SJSA1 (cell line): ENCODE data around the gene GJA1. TPM values are rescaled to one million over a fixed set of nuclear protein-coding genes. Genes with fewer than 3 reads are reported as not detected.
"Not testable (repeated sequence)": the region's sequence is repeated elsewhere in the genome, so short reads cannot be mapped to it uniquely, and the experiment has no call there.

ENCODE experiments used
- DNase-seq, 2 experiments: peaks; one replicate each; pipeline ENCODE4 v3.0.0-alpha.2; 2015 to 2020; ENCODE audit warnings: low spot score in 2 of 2, low read depth in 1 of 2
- H3K27ac ChIP-seq: fragments of 250-450 bp; sonication (Bioruptor Pico); 2 replicates; pipeline ENCODE4 v1.5.1; 2020; ENCODE audit warnings: mild to moderate bottlenecking, moderate library complexity
- H3K27me3 ChIP-seq: fragments of 250-450 bp; sonication (Bioruptor Pico); replicated peaks from 2 replicates; pipeline ENCODE4 v1.5.1; 2020; ENCODE audit warnings: mild to moderate bottlenecking, moderate library complexity
- H3K36me3 ChIP-seq: fragments of 250-450 bp; sonication (Bioruptor Pico); 2 replicates; pipeline ENCODE4 v1.5.1; 2020; ENCODE audit warnings: mild to moderate bottlenecking
- H3K4me1 ChIP-seq: fragments of 250-450 bp; sonication (Bioruptor Pico); replicated peaks from 2 replicates; pipeline ENCODE4 v1.6.1; 2021; ENCODE audit warnings: mild to moderate bottlenecking
- H3K4me3 ChIP-seq: fragments of 250-450 bp; sonication (Bioruptor Pico); 2 replicates; pipeline ENCODE4 v1.5.1; 2020; ENCODE audit warnings: mild to moderate bottlenecking
- H3K9me3 ChIP-seq: fragments of 250-450 bp; sonication (Bioruptor Pico); replicated peaks from 2 replicates; pipeline ENCODE4 v1.5.1; 2020; ENCODE audit warnings: mild to moderate bottlenecking
- total RNA-seq: library from RNA; depleted of rRNA; stranded (reverse); fragments of >200 nt; shearing (Covaris generic); gene quantifications from 2 replicates; pipeline ENCODE4 v1.2.3, GENCODE V29; 2014

The GJA1 gene
- total RNA-seq, 1 experiment from 2014 or later: 164 TPM

DNA sequence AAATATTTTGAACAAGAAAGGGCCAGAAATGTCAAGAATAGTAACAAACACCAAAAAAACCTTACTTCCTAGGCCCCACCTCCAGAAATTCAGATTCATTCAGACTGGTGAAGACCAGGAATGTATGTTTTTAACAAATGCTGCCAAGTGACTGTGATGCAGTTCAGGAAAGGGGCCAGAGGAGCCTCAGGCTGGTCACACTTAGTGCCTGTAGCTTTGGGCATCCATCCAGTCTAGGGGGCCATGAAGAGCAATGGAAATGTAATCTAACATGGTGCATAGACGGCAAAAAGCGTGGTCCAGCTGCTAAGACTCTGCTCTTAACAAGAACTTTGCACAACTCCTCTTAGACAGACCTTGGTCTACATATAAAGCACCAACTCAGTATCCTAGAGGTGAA is 7.1 kb downstream of the GJA1 start:
- H3K4me3 ChIP-seq: no peak overlapping the region

DNA sequence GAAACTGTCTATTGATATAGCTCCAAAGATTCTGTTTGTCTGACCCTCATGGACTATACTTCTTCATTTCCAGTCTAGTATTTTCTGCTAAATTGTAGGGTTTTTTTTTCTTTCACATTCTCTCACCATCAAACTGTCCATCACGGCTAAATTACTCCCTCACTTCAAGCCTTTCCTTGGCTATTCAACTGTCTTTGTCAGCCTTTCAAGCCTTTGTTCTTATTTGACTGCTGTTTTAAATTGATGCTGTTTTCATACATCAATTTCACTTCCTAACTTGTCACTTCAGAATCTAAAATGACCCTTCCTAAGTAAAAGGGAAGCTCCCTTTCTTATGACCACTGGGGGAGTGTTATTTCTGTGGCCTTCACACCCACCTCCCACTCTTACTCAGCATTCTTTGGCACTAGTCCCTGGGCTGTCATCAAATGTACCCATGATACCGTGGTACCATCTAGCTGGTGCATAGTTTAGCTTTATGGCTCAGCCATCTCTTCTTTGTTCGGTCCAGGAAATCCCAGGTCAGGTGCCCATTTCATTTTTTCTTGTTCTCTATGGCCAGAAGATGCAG is 8.6 kb downstream of the GJA1 start:
- no peak for DNase-seq
- H3K4me1 ChIP-seq: peaks cover 35% of the 10 kb centered on the region
- no peak overlapping the region for H3K27ac ChIP-seq
- H3K36me3 ChIP-seq: peaks cover 35% of the 10 kb centered on the region
- H3K9me3 ChIP-seq: no peaks in the 10 kb centered on the region
- H3K27me3 ChIP-seq: no peaks in the 10 kb centered on the region
- no peak overlapping the region for H3K4me3 ChIP-seq

More for the DNA sequence above, 7.1 kb downstream of the GJA1 start:
- H3K27ac ChIP-seq: no peak overlapping the region
- H3K9me3 ChIP-seq: no peaks in the 10 kb centered on the region
- peaks cover 25% of the 10 kb centered on the region for H3K36me3 ChIP-seq
- peaks cover 28% of the 10 kb centered on the region for H3K4me1 ChIP-seq
- H3K27me3 ChIP-seq: no peaks in the 10 kb centered on the region
- DNase-seq: no peak

- peaks cover 18% of the 10 kb centered on the region for H3K4me1 ChIP-seq
- H3K9me3 ChIP-seq, H3K27me3 ChIP-seq, DNase-seq, H3K27ac ChIP-seq, H3K4me3 ChIP-seq: not testable (repeated sequence)
- H3K36me3 ChIP-seq: peaks cover 45% of the 10 kb centered on the region
These were observed 11.3 kb downstream of the GJA1 start for GRCh38 chr6:121446705-121447104.

- H3K4me3 ChIP-seq, H3K27ac ChIP-seq, H3K27me3 ChIP-seq, H3K9me3 ChIP-seq, DNase-seq: not testable (repeated sequence)
- Histone ChIP-seq H3K36me3 (peaks cover 45% of the 10 kb centered on the region), H3K4me1 (peaks cover 13% of the 10 kb centered on the region)
These were observed 12.3 kb downstream of the GJA1 start for GRCh38 chr6:121447746-121448145.

DNA sequence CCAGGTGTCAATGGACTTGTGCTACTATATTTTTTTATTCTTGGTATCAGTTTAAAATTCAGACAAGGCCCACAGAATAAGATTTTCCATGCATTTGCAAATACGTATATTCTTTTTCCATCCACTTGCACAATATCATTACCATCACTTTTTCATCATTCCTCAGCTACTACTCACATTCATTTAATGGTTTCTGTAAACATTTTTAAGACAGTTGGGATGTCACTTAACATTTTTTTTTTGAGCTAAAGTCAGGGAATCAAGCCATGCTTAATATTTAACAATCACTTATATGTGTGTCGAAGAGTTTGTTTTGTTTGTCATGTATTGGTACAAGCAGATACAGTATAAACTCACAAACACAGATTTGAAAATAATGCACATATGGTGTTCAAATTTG is 13.1 kb downstream of the GJA1 start:
- not testable (repeated sequence) for H3K27ac ChIP-seq, H3K27me3 ChIP-seq, H3K4me3 ChIP-seq, H3K9me3 ChIP-seq, DNase-seq
- peaks cover 12% of the 10 kb centered on the region for H3K4me1 ChIP-seq
- peaks cover 45% of the 10 kb centered on the region for H3K36me3 ChIP-seq

DNA sequence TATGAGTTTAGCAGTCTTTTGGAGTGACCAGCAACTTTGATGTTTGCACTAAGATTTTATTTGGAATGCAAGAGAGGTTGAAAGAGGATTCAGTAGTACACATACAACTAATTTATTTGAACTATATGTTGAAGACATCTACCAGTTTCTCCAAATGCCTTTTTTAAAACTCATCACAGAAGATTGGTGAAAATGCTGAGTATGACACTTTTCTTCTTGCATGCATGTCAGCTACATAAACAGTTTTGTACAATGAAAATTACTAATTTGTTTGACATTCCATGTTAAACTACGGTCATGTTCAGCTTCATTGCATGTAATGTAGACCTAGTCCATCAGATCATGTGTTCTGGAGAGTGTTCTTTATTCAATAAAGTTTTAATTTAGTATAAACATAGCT is 13.9 kb downstream of the GJA1 start:
- no peak overlapping the region for H3K27ac ChIP-seq
- no peaks in the 10 kb centered on the region for H3K27me3 ChIP-seq
- peaks cover 45% of the 10 kb centered on the region for H3K36me3 ChIP-seq
- H3K9me3 ChIP-seq: no peaks in the 10 kb centered on the region
- H3K4me1 ChIP-seq: peaks cover 8% of the 10 kb centered on the region
- DNase-seq: no peak
- H3K4me3 ChIP-seq: no peak overlapping the region

GRCh38 chr6:121450242-121450641 is 14.8 kb downstream of the GJA1 start:
- no peak for DNase-seq
- Histone ChIP-seq H3K27me3 (no peaks in the 10 kb centered on the region), H3K4me3 (no peak overlapping the region), H3K4me1 (peaks cover 8% of the 10 kb centered on the region), H3K27ac (no peak overlapping the region), H3K9me3 (no peaks in the 10 kb centered on the region), H3K36me3 (peaks cover 45% of the 10 kb centered on the region)

GRCh38 chr6:121451250-121451649 is 15.8 kb downstream of the GJA1 start:
- peaks cover 38% of the 10 kb centered on the region for H3K36me3 ChIP-seq
- H3K27ac ChIP-seq: no peak overlapping the region; the same call in 1 of the 2 replicates
- H3K27me3 ChIP-seq: no peaks in the 10 kb centered on the region
- no peaks in the 10 kb centered on the region for H3K9me3 ChIP-seq
- H3K4me3 ChIP-seq: no peak overlapping the region
- DNase-seq: no peak
- peaks cover 8% of the 10 kb centered on the region for H3K4me1 ChIP-seq

- Histone ChIP-seq H3K4me3 (no peak overlapping the region), H3K36me3 (peaks cover 20% of the 10 kb centered on the region), H3K9me3 (no peaks in the 10 kb centered on the region), H3K27ac (no peak overlapping the region), H3K27me3 (no peaks in the 10 kb centered on the region), H3K4me1 (peaks cover 8% of the 10 kb centered on the region)
- DNase-seq: no peak
These were observed 17.7 kb downstream of the GJA1 start for GRCh38 chr6:121453191-121453590.

- Histone ChIP-seq H3K27ac (no peak overlapping the region), H3K9me3 (no peaks in the 10 kb centered on the region; the same call in 1 of the 2 replicates), H3K27me3 (no peaks in the 10 kb centered on the region), H3K4me1 (no peaks in the 10 kb centered on the region), H3K36me3 (no peaks in the 10 kb centered on the region), H3K4me3 (no peak overlapping the region)
- DNase-seq: no peak
These were observed 24.7 kb downstream of the GJA1 start for GRCh38 chr6:121460170-121460569.

DNA sequence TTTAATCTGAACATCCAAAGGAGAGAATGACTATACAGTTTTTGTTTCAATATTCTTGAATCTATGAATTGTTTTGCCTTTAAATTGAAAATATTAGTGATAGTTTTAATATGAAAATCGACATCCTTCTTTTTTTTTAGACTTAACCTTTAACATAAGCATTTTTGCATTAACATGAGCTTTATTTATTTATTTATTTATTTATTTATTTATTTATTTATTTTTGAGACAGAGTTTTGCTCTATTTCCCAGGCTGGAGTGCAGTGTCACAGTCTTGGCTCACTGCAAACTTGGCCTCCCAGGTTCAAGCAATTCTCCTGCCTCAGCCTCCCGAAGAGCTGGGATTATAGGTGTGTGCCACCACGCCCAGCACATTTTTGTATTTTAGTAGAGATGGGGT is 27.6 kb downstream of the GJA1 start:
- Histone ChIP-seq H3K4me3 (no peak overlapping the region), H3K27ac (no peak overlapping the region)

GRCh38 chr6:121465101-121465500 is 29.7 kb downstream of the GJA1 start:
- no peaks in the 10 kb centered on the region for H3K27me3 ChIP-seq
- no peak overlapping the region for H3K4me3 ChIP-seq
- H3K27ac ChIP-seq: no peak overlapping the region
- H3K9me3 ChIP-seq: no peaks in the 10 kb centered on the region; the same call in 1 of the 2 replicates
- no peak for DNase-seq
- no peaks in the 10 kb centered on the region for H3K4me1 ChIP-seq
- H3K36me3 ChIP-seq: no peaks in the 10 kb centered on the region

More for the DNA sequence above, 27.6 kb downstream of the GJA1 start:
- no peaks in the 10 kb centered on the region for H3K27me3 ChIP-seq
- no peaks in the 10 kb centered on the region for H3K4me1 ChIP-seq
- no peak for DNase-seq
- H3K9me3 ChIP-seq: no peaks in the 10 kb centered on the region; the same call in 1 of the 2 replicates
- H3K36me3 ChIP-seq: no peaks in the 10 kb centered on the region

- Histone ChIP-seq H3K9me3 (no peaks in the 10 kb centered on the region), H3K27me3 (no peaks in the 10 kb centered on the region), H3K27ac (peak overlapping the region; percentile 81), H3K4me1 (peaks cover 37% of the 10 kb centered on the region), H3K36me3 (no peaks in the 10 kb centered on the region), H3K4me3 (no peak overlapping the region)
- DNase-seq: peak; percentile 60 to 64
These were observed 44.1 kb downstream of the GJA1 start for GRCh38 chr6:121479486-121480098.

DNA sequence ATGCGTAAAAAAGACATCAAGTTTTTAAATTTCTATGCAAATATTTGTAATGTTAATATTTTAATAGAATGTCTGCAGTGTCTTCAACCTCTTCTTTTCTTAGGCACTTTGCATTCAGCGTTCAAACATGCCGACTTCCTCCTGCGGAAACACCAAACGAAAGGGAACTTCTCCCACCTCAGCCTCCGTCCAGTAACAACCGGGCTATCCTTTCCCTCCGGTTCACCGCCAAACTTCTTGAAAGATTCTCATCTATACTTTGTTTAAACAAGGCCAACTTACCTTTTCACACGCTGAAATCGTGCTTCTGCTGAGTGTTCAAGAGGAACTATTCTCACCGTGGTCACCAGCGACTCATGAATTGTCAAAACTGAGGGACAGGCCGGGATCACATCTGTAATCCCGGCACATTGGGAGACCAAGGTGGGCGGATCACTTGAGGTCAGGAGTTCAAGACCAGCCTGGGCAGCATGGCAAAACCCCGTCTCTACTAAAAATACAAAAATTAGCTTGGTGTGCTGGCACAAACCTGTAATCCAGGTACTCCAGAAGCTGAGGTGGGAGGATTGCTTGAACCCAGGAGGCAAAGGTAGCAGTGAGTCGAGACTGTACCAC is 44.8 kb downstream of the GJA1 start:
- H3K9me3 ChIP-seq: no peaks in the 10 kb centered on the region
- peaks cover 40% of the 10 kb centered on the region for H3K4me1 ChIP-seq
- H3K27ac ChIP-seq: peak overlapping the region; percentile 81
- H3K36me3 ChIP-seq: no peaks in the 10 kb centered on the region
- no peak overlapping the region for H3K4me3 ChIP-seq
- H3K27me3 ChIP-seq: no peaks in the 10 kb centered on the region
- peak in 1 of 2 experiments; percentile 13 for DNase-seq
